ENCODE data around the gene POMC. TPM values are rescaled to one million over a fixed set of nuclear protein-coding genes. Genes with fewer than 3 reads are reported as not detected.

Gene POMC
- total RNA-seq, 4 donors from 2014 or later, result not detected

DNA sequence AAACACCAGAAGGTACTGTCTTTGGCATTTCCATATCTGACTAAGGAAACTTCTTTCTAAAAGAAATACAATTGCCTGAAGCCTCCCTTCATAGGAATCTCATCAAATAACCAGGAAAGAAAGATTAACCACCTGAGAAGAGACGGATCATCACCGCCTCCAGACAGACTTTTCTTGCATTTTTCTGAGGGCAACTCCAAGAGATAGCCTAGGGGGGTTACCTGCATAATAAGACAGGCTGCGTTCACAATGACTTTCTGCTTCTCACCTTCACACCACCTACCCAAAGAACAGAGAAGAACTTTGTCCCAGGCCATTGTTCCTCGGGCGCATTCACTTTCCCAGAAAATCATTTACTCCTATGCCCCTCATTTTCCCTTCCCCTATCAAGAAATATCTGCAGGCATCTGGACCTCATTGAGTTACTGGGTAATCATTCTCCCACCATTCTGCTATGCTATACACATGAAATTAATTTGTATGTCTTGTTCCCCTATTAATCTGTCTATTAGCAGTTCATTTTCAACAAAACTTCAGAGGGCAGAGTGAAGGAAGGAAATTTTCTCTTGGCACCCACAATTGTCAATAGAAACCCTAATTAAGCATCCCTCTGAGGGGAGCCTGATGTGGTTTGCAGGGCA lies 8.3 kb upstream of the POMC start:
- H3K27ac ChIP-seq, result no peak overlapping the region
- no peaks in the 10 kb centered on the region for H3K9me3 ChIP-seq
- TF ChIP-seq, protein P1, sequence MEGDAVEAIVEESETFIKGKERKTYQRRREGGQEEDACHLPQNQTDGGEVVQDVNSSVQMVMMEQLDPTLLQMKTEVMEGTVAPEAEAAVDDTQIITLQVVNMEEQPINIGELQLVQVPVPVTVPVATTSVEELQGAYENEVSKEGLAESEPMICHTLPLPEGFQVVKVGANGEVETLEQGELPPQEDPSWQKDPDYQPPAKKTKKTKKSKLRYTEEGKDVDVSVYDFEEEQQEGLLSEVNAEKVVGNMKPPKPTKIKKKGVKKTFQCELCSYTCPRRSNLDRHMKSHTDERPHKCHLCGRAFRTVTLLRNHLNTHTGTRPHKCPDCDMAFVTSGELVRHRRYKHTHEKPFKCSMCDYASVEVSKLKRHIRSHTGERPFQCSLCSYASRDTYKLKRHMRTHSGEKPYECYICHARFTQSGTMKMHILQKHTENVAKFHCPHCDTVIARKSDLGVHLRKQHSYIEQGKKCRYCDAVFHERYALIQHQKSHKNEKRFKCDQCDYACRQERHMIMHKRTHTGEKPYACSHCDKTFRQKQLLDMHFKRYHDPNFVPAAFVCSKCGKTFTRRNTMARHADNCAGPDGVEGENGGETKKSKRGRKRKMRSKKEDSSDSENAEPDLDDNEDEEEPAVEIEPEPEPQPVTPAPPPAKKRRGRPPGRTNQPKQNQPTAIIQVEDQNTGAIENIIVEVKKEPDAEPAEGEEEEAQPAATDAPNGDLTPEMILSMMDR (IDR thresholded peaks at IDR 0.05), result no peak
- TF ChIP-seq POLR2A (IDR thresholded peaks at IDR 0.05), result no peak
- no peaks in the 10 kb centered on the region for H3K36me3 ChIP-seq
- no peaks in the 10 kb centered on the region for H3K27me3 ChIP-seq
- DNase-seq, result no peak
- no peaks in the 10 kb centered on the region for H3K4me1 ChIP-seq
- no peak overlapping the region for H3K4me3 ChIP-seq

DNA sequence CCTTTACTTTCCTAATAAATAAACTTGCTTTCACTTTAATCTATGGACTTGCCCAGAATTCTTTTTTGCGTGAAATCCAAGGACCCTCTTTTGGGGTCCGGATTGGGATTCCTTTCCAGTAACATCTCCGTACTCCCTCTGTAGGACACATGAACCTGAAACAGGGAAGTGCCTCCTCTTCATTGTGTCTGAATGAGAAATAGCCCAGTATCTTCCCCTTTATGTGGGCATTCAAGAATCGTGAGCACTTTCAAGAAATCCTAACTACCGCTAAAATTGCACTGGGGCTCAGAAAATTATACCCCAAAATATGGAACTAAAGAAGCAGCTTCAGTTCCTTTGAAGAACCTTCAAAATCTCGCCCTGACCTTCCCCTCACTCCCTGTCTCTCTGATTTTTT lies 7.8 kb upstream of the POMC start:
- H3K4me3 ChIP-seq, result no peak overlapping the region
- no peaks in the 10 kb centered on the region for H3K36me3 ChIP-seq
- H3K27me3 ChIP-seq, result no peaks in the 10 kb centered on the region
- no peaks in the 10 kb centered on the region for H3K4me1 ChIP-seq
- no peaks in the 10 kb centered on the region for H3K9me3 ChIP-seq
- H3K27ac ChIP-seq, result no peak overlapping the region
- no peak for DNase-seq
- no peak for TF ChIP-seq POLR2A (IDR thresholded peaks at IDR 0.05)
- TF ChIP-seq, protein P1 (IDR thresholded peaks at IDR 0.05), result no peak

DNA sequence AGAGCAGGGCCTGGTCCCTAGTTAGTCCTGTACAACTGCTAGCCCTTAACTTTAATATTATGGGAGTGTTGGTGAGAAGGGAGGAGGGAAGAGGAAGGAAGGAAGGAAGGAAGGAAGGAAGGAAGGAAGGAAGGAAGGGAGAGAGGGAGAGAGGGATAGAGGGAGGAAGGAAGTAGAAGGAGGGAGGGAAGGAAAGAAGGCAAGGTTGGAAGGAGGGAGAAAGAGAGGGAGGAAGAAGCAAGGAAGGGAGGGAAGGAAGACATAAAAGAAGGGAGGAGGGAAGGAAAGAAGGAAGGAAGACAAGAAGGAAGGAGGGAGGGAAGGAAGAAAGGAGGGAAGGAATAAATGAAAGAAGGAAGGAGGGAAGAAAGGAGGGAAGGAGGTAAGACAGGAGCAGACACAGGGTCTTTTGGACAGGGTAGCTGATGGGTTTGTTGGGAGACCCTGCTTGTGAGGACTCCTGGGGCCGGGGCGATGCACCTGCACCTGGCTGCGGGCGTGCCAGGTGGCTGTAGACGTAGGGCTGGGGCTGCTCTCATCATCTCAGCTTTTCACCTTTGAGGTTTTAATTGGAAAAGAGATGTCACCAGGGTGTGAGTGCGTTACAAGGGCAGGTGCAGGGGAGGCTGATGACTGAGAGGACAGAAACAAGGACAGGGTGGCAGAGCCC lies 5.9 kb upstream of the POMC start:
- DNase-seq, result no peak
- Histone ChIP-seq H3K9me3 (no peaks in the 10 kb centered on the region), H3K4me3 (no peak overlapping the region), H3K27me3 (no peaks in the 10 kb centered on the region), H3K4me1 (no peaks in the 10 kb centered on the region), H3K27ac (no peak overlapping the region), H3K36me3 (no peaks in the 10 kb centered on the region)
- no peak for TF ChIP-seq POLR2A (IDR thresholded peaks at IDR 0.05)

DNA sequence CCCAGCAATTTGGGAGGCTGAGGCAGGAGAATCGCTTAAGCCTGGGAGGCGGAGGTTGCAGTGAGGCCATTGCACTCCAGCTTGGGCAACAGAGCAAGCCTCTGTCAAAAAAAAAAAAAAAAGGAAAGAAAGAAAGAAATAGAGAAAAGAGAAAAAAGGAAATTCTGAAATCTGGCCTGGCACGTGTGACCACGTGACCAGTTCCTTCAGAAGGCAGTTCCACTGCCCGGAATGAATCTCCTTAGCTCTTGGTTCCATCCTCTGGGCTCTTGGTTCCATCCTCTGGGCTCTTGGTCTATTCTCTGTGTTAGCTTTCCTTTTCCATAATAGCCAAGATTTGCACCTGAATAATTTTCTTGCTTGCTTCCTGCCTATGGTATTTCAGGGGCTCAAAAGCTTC lies 5.3 kb upstream of the POMC start:
- Histone ChIP-seq H3K27me3 (peaks cover 0 to 3% of the 10 kb centered on the region in 2 donors), H3K4me1 (peaks cover 0 to under 1% (median 0%) of the 10 kb centered on the region in 4 donors), H3K36me3 (no peaks in the 10 kb centered on the region), H3K27ac (no peak overlapping the region), H3K9me3 (no peaks in the 10 kb centered on the region), H3K4me3 (no peak overlapping the region)
- no peak for TF ChIP-seq POLR2A (IDR thresholded peaks at IDR 0.05)
- no peak for DNase-seq

DNA sequence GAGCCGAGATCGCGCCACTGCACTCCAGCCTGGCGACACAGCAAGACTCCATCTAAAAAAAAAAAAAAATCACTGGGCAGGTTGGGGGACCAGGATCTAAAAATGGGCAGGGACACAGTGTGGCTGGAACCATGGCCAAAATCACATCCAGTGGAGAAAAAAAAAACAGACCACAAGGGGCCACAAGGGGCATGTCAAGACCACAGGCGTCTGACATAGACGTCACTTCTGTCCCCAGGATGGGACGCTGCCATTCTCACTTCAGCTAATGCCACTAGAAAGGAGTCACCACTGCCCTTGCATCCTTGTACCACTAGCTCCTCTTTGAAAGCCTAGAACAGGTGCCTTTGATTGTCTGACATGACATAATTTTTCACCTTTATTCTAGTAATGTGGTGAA lies 2.5 kb upstream of the POMC start:
- no peak for DNase-seq
- Histone ChIP-seq H3K36me3 (no peaks in the 10 kb centered on the region), H3K27ac (no peak overlapping the region), H3K4me3 (no peak overlapping the region), H3K27me3 (peaks cover 0 to 19% of the 10 kb centered on the region in 2 donors), H3K9me3 (no peaks in the 10 kb centered on the region), H3K4me1 (peaks cover 0 to 10% (median 3%) of the 10 kb centered on the region in 4 donors)
- no peak for TF ChIP-seq POLR2A (IDR thresholded peaks at IDR 0.05)
- TF ChIP-seq, protein P1 (IDR thresholded peaks at IDR 0.05), result no peak

DNA sequence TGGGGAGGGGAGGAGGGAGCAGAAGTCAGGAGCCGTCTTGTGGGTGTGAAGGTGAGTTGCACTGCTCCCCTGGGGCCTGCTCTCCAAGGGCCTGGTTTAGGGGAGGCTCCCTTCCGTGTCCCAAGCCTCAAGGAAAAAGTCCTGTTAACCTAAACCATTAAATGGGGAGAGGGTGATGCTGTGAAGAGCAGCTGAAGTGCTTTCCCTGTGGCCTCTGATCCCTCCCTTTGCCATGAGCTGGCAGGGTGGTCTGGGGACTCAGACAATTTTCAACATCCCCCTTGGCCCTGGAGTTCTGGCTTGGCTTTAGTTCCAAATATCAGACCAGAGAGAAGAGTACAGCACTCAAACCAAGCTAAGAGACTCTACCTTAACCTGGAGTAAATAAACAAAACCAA lies 692 bp upstream of the POMC start:
- peaks cover 0 to 19% of the 10 kb centered on the region in 2 donors for H3K27me3 ChIP-seq
- no peak for TF ChIP-seq POLR2A (IDR thresholded peaks at IDR 0.05)
- TF ChIP-seq, protein P1 (IDR thresholded peaks at IDR 0.05), result no peak
- no peak for DNase-seq
- H3K9me3 ChIP-seq, result no peaks in the 10 kb centered on the region
- no peaks in the 10 kb centered on the region for H3K36me3 ChIP-seq
- H3K27ac ChIP-seq, result no peak overlapping the region
- H3K4me3 ChIP-seq, result peak overlapping the region in 1 of 4 donors; percentile 53
- H3K4me1 ChIP-seq, result peaks cover 0 to 10% (median 3%) of the 10 kb centered on the region in 4 donors
